ENCODE measurements around the gene TM4SF18.
A peak's percentile ranks its signal among the peaks of the same experiment; 100 is the strongest.

Gene TM4SF18

DNA sequence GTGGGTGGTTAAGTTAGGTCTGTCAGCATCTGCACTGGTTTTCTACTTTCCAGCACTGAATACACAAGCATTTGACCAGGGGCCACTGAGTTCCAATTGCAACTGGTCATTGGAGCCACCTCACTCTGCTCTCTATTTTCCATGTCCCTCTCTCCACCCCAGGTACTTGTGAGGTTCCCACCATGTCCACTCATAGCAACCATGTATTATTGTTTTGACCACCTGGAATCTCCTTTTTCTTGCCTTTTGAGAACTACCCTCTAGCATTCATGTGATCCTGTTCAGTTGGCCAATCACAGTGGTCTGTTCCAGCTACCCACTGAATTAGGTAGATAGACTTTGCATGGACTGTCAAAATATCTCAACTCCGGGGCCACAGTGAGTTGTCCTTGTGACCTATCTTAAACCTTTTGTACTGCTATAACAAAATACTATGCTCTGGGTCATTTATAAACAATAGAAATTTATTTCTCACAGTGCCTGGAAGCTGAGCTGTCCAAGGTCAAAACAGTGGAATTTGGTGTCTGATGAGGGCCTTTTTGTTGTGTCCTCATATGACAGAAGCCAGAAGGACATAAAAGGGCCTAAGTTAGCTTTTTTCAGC, 20.2 kb upstream of the TM4SF18 start:
- no peak for TF ChIP-seq CTCF (IDR thresholded peaks at IDR 0.05; ENCODE audit: insufficient read depth, low read length, poor library complexity, severe bottlenecking)
- H3K4me3 ChIP-seq (replicated peaks; ENCODE audit: low read depth, low read length), result no peak overlapping the region
- H3K27me3 ChIP-seq (replicated peaks; ENCODE audit: control insufficient read depth, insufficient read depth, low read length), result no peaks in the 10 kb centered on the region; the same call in 1 of the 2 replicates
- no peak for DNase-seq (ENCODE audit: extremely low read depth, insufficient read length)
- no peaks in the 10 kb centered on the region for H3K36me3 ChIP-seq (ENCODE audit: control insufficient read depth, insufficient read depth, low read length)

GRCh38 chr3:149352556-149352955, 19.1 kb upstream of the TM4SF18 start:
- H3K27me3 ChIP-seq (replicated peaks; ENCODE audit: control insufficient read depth, insufficient read depth, low read length), result no peaks in the 10 kb centered on the region; the same call in none of the 2 replicates
- H3K36me3 ChIP-seq (ENCODE audit: control insufficient read depth, insufficient read depth, low read length), result no peaks in the 10 kb centered on the region
- DNase-seq (ENCODE audit: extremely low read depth, insufficient read length), result peak; percentile 29
- TF ChIP-seq CTCF (IDR thresholded peaks at IDR 0.05; ENCODE audit: insufficient read depth, low read length, poor library complexity, severe bottlenecking), result peak; percentile 78
- H3K4me3 ChIP-seq (replicated peaks; ENCODE audit: low read depth, low read length), result no peak overlapping the region

DNA sequence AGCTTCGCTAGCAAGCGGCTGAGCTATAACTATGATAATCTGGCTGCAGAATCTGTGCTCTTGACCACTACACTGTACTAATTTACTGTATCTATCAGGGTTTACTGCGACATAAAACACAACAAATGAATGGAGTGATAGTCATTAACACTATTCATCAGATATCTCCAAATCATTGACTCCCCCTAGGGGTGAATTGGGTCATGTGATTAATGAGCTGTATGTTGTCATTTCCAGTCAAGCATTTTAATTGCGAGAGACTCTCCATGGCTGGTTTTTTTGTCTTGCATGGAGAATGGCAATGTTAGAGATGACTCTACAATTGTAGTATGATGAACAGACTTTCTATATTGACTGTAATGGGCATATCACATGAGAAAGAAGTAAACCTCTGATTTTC, 10.5 kb upstream of the TM4SF18 start:
- Histone ChIP-seq H3K36me3 (ENCODE audit: control insufficient read depth, insufficient read depth, low read length) (no peaks in the 10 kb centered on the region), H3K4me3 (replicated peaks; ENCODE audit: low read depth, low read length) (no peak overlapping the region), H3K27me3 (replicated peaks; ENCODE audit: control insufficient read depth, insufficient read depth, low read length) (no peaks in the 10 kb centered on the region; the same call in none of the 2 replicates)
- no peak for DNase-seq (ENCODE audit: extremely low read depth, insufficient read length)
- peak; percentile 23 for TF ChIP-seq CTCF (IDR thresholded peaks at IDR 0.05; ENCODE audit: insufficient read depth, low read length, poor library complexity, severe bottlenecking)

GRCh38 chr3:149342413-149343380, 9.3 kb upstream of the TM4SF18 start:
- H3K27me3 ChIP-seq (replicated peaks; ENCODE audit: control insufficient read depth, insufficient read depth, low read length), result no peaks in the 10 kb centered on the region
- no peak overlapping the region for H3K4me3 ChIP-seq (replicated peaks; ENCODE audit: low read depth, low read length)
- no peak for DNase-seq (ENCODE audit: extremely low read depth, insufficient read length)
- no peak for TF ChIP-seq CTCF (IDR thresholded peaks at IDR 0.05; ENCODE audit: insufficient read depth, low read length, poor library complexity, severe bottlenecking)
- no peaks in the 10 kb centered on the region for H3K36me3 ChIP-seq (ENCODE audit: control insufficient read depth, insufficient read depth, low read length)

DNA sequence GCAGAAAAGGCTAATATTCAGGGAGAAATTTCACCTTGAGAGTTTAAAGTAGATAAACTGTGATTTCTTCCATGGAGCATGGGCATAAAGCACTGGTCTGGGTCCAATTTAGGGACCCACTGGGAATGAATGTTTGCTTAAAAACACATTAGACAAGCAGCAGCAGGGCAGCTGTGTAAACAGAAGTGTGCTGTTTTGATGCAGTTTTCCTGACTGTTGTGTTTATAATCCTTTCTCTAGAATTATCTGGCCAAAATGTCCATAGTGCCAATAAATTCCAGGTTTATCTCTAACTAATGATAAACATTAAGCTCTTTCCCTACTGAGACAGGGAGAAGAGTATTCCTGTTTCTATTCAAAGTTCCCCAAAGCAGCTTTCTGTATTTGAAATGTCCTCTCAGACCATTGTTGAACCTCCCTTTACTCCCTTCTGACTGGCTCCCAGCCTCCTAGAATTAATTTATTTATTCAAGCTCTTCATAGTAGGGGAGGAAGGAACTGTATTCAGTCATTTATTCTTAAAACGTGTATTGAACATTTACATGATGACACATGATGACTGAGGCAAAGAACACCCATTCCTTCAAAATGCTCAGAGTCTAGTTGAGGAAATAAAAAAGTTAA, 7.0 kb upstream of the TM4SF18 start:
- Histone ChIP-seq H3K36me3 (ENCODE audit: control insufficient read depth, insufficient read depth, low read length) (no peaks in the 10 kb centered on the region), H3K4me3 (replicated peaks; ENCODE audit: low read depth, low read length) (no peak overlapping the region), H3K27me3 (replicated peaks; ENCODE audit: control insufficient read depth, insufficient read depth, low read length) (no peaks in the 10 kb centered on the region; the same call in 1 of the 2 replicates)
- DNase-seq (ENCODE audit: extremely low read depth, insufficient read length), result no peak
- TF ChIP-seq CTCF (IDR thresholded peaks at IDR 0.05; ENCODE audit: insufficient read depth, low read length, poor library complexity, severe bottlenecking), result no peak

All from GM06990 (cell line).